Brain microvascular endothelial cell (primary cell): Measurements from ENCODE around the gene KLF12.

Source experiments
- DNase-seq: peaks from one replicate; pipeline ENCODE4 v3.0.0-alpha.2; 2020
- H3K27ac ChIP-seq: fragments of 250-450 bp; sonication (Bioruptor Pico); 2 replicates; pipeline ENCODE4 v1.5.1; 2020; ENCODE audit warnings: mild to moderate bottlenecking, moderate library complexity
- H3K27me3 ChIP-seq: fragments of 250-450 bp; sonication (Bioruptor Pico); replicated peaks from 2 replicates; pipeline ENCODE4 v1.5.1; 2020; ENCODE audit warnings: mild to moderate bottlenecking
- H3K36me3 ChIP-seq: fragments of 250-450 bp; sonication (Bioruptor Pico); replicated peaks from 2 replicates; pipeline ENCODE4 v1.5.1; 2020; ENCODE audit warnings: mild to moderate bottlenecking
- H3K4me3 ChIP-seq: 2 replicates; pipeline ENCODE4 v1.5.1; 2011; ENCODE audit warnings: low read depth, mild to moderate bottlenecking, control low read depth, low read length, moderate library complexity
- CTCF ChIP-seq: IDR thresholded peaks from 2 replicates; pipeline ENCODE4 v1.5.1; 2011; ENCODE audit warnings: low read depth, mild to moderate bottlenecking, moderate library complexity, low read length, control low read depth, inconsistent platforms; ENCODE audit errors: missing control alignments
- in situ Hi-C: cut with HindIII; loops from 2 replicates; pipeline ENCODE4 v1.10.0; 2017; ENCODE audit warnings: low sequenced_read_pairs, low pct_ligation_motif_present

KLF12 gene

GRCh38 chr13:74114641-74115040 is 19.6 kb downstream of the KLF12 start:
- no peak for TF ChIP-seq CTCF
- H3K4me3 ChIP-seq, result no peak overlapping the region
- in situ Hi-C loops, result no loop called here
- no peaks in the 10 kb centered on the region for H3K36me3 ChIP-seq
- peak overlapping the region; percentile 93 for H3K27ac ChIP-seq
- H3K27me3 ChIP-seq, result no peaks in the 10 kb centered on the region
- DNase-seq, result no peak

- no peak overlapping the region for H3K4me3 ChIP-seq
- no peak for DNase-seq
- in situ Hi-C loops, result no loop called here
- TF ChIP-seq CTCF, result no peak
- H3K36me3 ChIP-seq, result no peaks in the 10 kb centered on the region
- H3K27ac ChIP-seq, result peak overlapping the region; percentile 93
- H3K27me3 ChIP-seq, result no peaks in the 10 kb centered on the region
Observed at GRCh38 chr13:74114202-74114601, 20.0 kb downstream of the KLF12 start.

- in situ Hi-C loops, result no loop called here
- Histone ChIP-seq H3K4me3 (no peak overlapping the region), H3K27ac (no peak overlapping the region), H3K27me3 (no peaks in the 10 kb centered on the region), H3K36me3 (no peaks in the 10 kb centered on the region)
- TF ChIP-seq CTCF, result no peak
- no peak for DNase-seq
Observed at GRCh38 chr13:74111901-74112824, 22.0 kb downstream of the KLF12 start.

GRCh38 chr13:74111399-74111798 is 22.8 kb downstream of the KLF12 start:
- no peak for DNase-seq
- no peak overlapping the region for H3K27ac ChIP-seq
- no peaks in the 10 kb centered on the region for H3K27me3 ChIP-seq
- no peaks in the 10 kb centered on the region for H3K36me3 ChIP-seq
- no peak for TF ChIP-seq CTCF
- no peak overlapping the region for H3K4me3 ChIP-seq
- in situ Hi-C loops, result no loop called here

- Histone ChIP-seq H3K4me3 (no peak overlapping the region), H3K27me3 (no peaks in the 10 kb centered on the region), H3K27ac (no peak overlapping the region), H3K36me3 (no peaks in the 10 kb centered on the region)
- in situ Hi-C loops, result no loop called here
- no peak for DNase-seq
- no peak for TF ChIP-seq CTCF
Observed at GRCh38 chr13:74110053-74110452, 24.2 kb downstream of the KLF12 start.

- no peak for DNase-seq
- in situ Hi-C loops, result no loop called here
- no peak for TF ChIP-seq CTCF
Observed at GRCh38 chr13:74107598-74107997, 26.6 kb downstream of the KLF12 start.

More at GRCh38 chr13:74107598-74107997, 26.6 kb downstream of the KLF12 start:
- Histone ChIP-seq H3K4me3 (no peak overlapping the region), H3K27ac (no peak overlapping the region), H3K27me3 (no peaks in the 10 kb centered on the region), H3K36me3 (no peaks in the 10 kb centered on the region)
